SK-N-SH (cell line): ENCODE results near the gene WWOX.

ENCODE experiments used
- CTCF ChIP-seq: fragments of 200-600 bp; sonication (generic); IDR thresholded peaks from 2 replicates; pipeline ENCODE4 v1.6.1; 2017; ENCODE audit warnings: antibody characterized with exemption, mild to moderate bottlenecking, moderate library complexity
- EZH2phosphoT487 ChIP-seq: fragments of 200-600 bp; sonication (generic); IDR thresholded peaks from 2 replicates; pipeline ENCODE4 v1.6.1; 2017; ENCODE audit warnings: low read depth, mixed run types, mild to moderate bottlenecking, antibody characterized with exemption, moderate library complexity, borderline replicate concordance
- GABPA ChIP-seq: IDR thresholded peaks from 2 replicates; pipeline ENCODE4 v1.4.0; 2012; ENCODE audit warnings: low read depth, mild to moderate bottlenecking
- MAX ChIP-seq: IDR thresholded peaks from 2 replicates; pipeline ENCODE4 v1.4.0; 2012; ENCODE audit warnings: low read depth
- MEF2A ChIP-seq: IDR thresholded peaks from 2 replicates; pipeline ENCODE4 v1.4.0; 2012; ENCODE audit warnings: low read depth, borderline replicate concordance
- NFIC ChIP-seq: IDR thresholded peaks from 2 replicates; pipeline ENCODE4 v1.4.0; 2012; ENCODE audit warnings: borderline replicate concordance
- POLR2AphosphoS5 ChIP-seq: IDR thresholded peaks from 2 replicates; pipeline ENCODE4 v1.6.1; 2012; ENCODE audit warnings: low read depth, low read length
- RAD21 ChIP-seq: IDR thresholded peaks from 2 replicates; pipeline ENCODE4 v1.6.1; 2012; ENCODE audit warnings: mild to moderate bottlenecking, low read length
- RXRA ChIP-seq: IDR thresholded peaks from 2 replicates; pipeline ENCODE4 v1.4.0; 2012; ENCODE audit warnings: low read depth, mild to moderate bottlenecking, borderline replicate concordance
- SIN3A ChIP-seq: IDR thresholded peaks from 2 replicates; pipeline ENCODE4 v1.6.1; 2012; ENCODE audit warnings: low read depth, mild to moderate bottlenecking, low read length, moderate library complexity, borderline replicate concordance
- TAF1 ChIP-seq: IDR thresholded peaks from 2 replicates; pipeline ENCODE4 v1.6.1; 2012; ENCODE audit warnings: low read depth, mild to moderate bottlenecking, low read length, moderate library complexity, borderline replicate concordance

- no peak for TF ChIP-seq NFIC
- TF ChIP-seq CTCF = no peak
- no peak for TF ChIP-seq RAD21
- no peak for TF ChIP-seq MEF2A
- no peak for TF ChIP-seq TAF1
- no peak for TF ChIP-seq GABPA
- no peak for TF ChIP-seq EZH2phosphoT487
- TF ChIP-seq MAX = no peak
- no peak for TF ChIP-seq SIN3A
- no peak for TF ChIP-seq RXRA
- TF ChIP-seq POLR2AphosphoS5 = no peak
Observed at GRCh38 chr16:78385086-78385805, 285.8 kb downstream of the WWOX start.
